KMS-11 (cell line): ENCODE measurements around the gene C21orf58.
A peak's percentile ranks its signal among the peaks of the same experiment; 100 is the strongest.
"Not testable (repeated sequence)": the region's sequence is repeated elsewhere in the genome, so short reads cannot be mapped to it uniquely, and the experiment has no call there.

ENCODE experiments used
- H2AFZ ChIP-seq: fragments of 200-600 bp; sonication (generic); 2 replicates; pipeline ENCODE4 v1.6.1; 2016; ENCODE audit warnings: antibody characterized with exemption, mixed run types, low read depth
- H3K27ac ChIP-seq: fragments of 200-600 bp; sonication (generic); 2 replicates; pipeline ENCODE4 v1.6.1; 2016; ENCODE audit warnings: mild to moderate bottlenecking, mixed run types
- H3K27me3 ChIP-seq: fragments of 200-600 bp; sonication (generic); 2 replicates; pipeline ENCODE4 v1.6.1; 2017; ENCODE audit warnings: mild to moderate bottlenecking, low read depth, mixed run types, moderate library complexity; ENCODE audit not compliant: insufficient read depth
- H3K36me3 ChIP-seq: fragments of 200-600 bp; sonication (generic); 2 replicates; pipeline ENCODE4 v1.6.1; 2017; ENCODE audit warnings: mild to moderate bottlenecking, mixed run types; ENCODE audit not compliant: insufficient read depth
- H3K4me1 ChIP-seq: fragments of 200-600 bp; sonication (generic); 2 replicates; pipeline ENCODE4 v1.6.1; 2016; ENCODE audit warnings: mild to moderate bottlenecking, low read depth, mixed run types; ENCODE audit not compliant: poor library complexity, severe bottlenecking
- H3K4me2 ChIP-seq: fragments of 200-600 bp; sonication (generic); 2 replicates; pipeline ENCODE4 v1.7.0; 2016; ENCODE audit warnings: mild to moderate bottlenecking, mixed run types
- H3K4me3 ChIP-seq: fragments of 200-600 bp; sonication (generic); IDR thresholded peaks from 2 replicates; pipeline ENCODE4 v1.6.1; 2017; ENCODE audit warnings: low read depth, low read length, mixed read lengths; ENCODE audit not compliant: insufficient read depth
- H3K79me2 ChIP-seq: fragments of 200-600 bp; sonication (generic); 2 replicates; pipeline ENCODE4 v1.6.1; 2016; ENCODE audit warnings: low read depth, mixed run types; ENCODE audit not compliant: insufficient read depth
- H3K9ac ChIP-seq: fragments of 200-600 bp; sonication (generic); 2 replicates; pipeline ENCODE4 v1.6.1; 2016; ENCODE audit warnings: mild to moderate bottlenecking, mixed run types
- H4K20me1 ChIP-seq: fragments of 200-600 bp; sonication (generic); 2 replicates; pipeline ENCODE4 v1.6.1; 2016; ENCODE audit warnings: mild to moderate bottlenecking, mixed run types; ENCODE audit not compliant: insufficient read depth
- TF ChIP-seq, protein P1 (sequence below): fragments of 200-600 bp; sonication (generic); conservative IDR thresholded peaks from 2 replicates; pipeline ENCODE4 v1.6.1; 2017; ENCODE audit warnings: low read depth, mild to moderate bottlenecking, antibody characterized with exemption, low read length, moderate library complexity, mixed read lengths

C21orf58 gene

DNA sequence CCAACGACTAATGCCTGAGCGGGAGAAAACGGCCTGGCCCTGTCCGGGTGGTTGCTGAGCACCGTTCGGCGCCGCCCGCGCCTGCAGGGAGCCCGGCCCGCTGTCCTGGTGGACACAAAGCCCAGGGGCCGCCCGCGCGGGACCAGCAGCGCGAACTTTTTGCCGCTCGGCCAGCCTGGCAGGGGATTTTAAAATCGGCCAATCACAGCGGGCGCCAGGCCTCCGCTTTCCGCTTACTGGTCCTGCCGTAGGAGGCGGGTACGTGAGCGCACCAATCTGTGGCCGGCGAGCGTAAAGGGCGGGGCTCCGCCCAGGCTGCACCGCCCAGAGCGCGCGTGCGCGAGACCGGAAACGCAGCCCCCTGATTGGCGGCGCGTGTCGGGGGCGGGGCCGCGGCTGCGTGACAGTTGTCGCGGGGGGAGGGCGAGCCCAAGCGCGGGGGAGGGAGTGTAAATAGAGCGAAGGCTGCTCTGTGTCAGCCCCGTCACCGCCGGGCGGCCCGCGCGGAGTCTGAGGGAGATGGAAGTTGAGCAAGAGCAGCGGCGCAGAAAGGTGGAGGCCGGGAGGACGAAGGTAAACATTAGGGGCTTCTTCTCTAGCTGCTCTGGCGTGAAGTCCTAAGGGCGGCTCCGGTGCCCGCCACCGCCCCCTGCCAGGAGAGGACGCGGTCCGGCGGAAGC is at the start of gene C21orf58, which contains the start of gene PCNT:
Gene C21orf58, minus strand, starts transcription at position 161 of the 680 bp plus-strand sequence. CDS start 1,132 bp downstream, outside the sequence.
Gene PCNT, plus strand, starts transcription at position 447 of the 680 bp plus-strand sequence. Its CDS starts 73 bp downstream, at position 520.
- Histone ChIP-seq H3K79me2 (peaks cover 69% of the 10 kb centered on the region), H3K9ac (peak within 1 kb of the TSS; percentile 94), H4K20me1 (peaks cover 6% of the 10 kb centered on the region), H3K36me3 (peaks cover 4% of the 10 kb centered on the region; the same call in 1 of the 2 replicates), H3K4me3 (peak within 1 kb of the TSS; percentile 69), H3K4me1 (peaks cover 33% of the 10 kb centered on the region), H3K4me2 (peak within 1 kb of the TSS; percentile 88), H2AFZ (peak within 1 kb of the TSS; percentile 53), H3K27me3 (no peaks in the 10 kb centered on the region), H3K27ac (peak within 1 kb of the TSS; percentile 91)
- TF ChIP-seq, protein P1, sequence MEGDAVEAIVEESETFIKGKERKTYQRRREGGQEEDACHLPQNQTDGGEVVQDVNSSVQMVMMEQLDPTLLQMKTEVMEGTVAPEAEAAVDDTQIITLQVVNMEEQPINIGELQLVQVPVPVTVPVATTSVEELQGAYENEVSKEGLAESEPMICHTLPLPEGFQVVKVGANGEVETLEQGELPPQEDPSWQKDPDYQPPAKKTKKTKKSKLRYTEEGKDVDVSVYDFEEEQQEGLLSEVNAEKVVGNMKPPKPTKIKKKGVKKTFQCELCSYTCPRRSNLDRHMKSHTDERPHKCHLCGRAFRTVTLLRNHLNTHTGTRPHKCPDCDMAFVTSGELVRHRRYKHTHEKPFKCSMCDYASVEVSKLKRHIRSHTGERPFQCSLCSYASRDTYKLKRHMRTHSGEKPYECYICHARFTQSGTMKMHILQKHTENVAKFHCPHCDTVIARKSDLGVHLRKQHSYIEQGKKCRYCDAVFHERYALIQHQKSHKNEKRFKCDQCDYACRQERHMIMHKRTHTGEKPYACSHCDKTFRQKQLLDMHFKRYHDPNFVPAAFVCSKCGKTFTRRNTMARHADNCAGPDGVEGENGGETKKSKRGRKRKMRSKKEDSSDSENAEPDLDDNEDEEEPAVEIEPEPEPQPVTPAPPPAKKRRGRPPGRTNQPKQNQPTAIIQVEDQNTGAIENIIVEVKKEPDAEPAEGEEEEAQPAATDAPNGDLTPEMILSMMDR, result no peak

DNA sequence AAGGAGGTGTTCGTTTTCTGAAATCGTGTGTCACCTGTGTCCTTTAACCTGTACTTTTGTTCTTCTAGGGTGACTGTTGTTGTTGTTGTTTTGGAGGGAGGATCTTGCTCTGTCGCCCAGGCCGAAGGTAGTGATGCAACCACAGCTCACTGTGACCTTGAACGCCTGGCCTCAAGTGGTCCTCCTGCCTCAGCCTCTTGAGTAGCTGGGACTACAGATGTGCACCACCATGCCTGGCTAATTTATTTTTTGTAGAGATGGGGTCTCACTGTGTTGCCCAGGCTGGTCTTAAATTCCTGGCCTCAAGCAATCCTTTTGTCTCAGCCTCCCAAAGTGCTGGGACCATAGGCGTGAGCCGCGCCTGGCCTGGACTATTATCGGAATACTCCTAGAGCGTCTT is 49.3 kb upstream of the C21orf58 start:
- H4K20me1 ChIP-seq, H2AFZ ChIP-seq: not testable (repeated sequence)

DNA sequence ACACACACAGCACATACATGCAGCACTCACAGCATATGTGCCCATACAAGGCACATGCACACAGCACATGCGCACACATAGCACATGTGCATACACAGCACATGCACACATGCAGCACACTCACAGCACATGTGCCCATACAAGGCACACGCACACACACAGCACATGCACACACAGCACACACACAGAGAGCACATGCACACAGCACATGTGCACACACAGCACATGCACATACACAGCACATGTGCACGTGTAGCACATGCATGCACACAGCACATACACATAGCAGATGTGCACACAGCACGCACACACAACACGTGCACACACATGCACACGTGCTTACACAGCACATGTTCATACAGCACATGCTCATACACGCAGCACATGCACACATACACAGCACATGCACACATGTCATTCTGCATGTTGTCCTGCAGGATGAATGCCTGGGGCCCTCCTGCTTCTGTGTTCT is 48.4 kb upstream of the C21orf58 start:
- H3K4me1 ChIP-seq, result peaks cover 44% of the 10 kb centered on the region
- H3K9ac ChIP-seq, result no peak overlapping the region
- H3K4me3 ChIP-seq, result no peak overlapping the region
- H3K36me3 ChIP-seq, result no peaks in the 10 kb centered on the region
- TF ChIP-seq, protein P1, result no peak
- H3K79me2 ChIP-seq, result peaks cover 69% of the 10 kb centered on the region
- no peak overlapping the region for H3K27ac ChIP-seq
- no peaks in the 10 kb centered on the region for H3K27me3 ChIP-seq
- no peak overlapping the region for H2AFZ ChIP-seq
- H4K20me1 ChIP-seq, result no peaks in the 10 kb centered on the region
- H3K4me2 ChIP-seq, result no peak overlapping the region

More for the DNA sequence above, 49.3 kb upstream of the C21orf58 start:
- H3K27ac ChIP-seq, H3K27me3 ChIP-seq, H3K4me3 ChIP-seq, H3K9ac ChIP-seq, H3K36me3 ChIP-seq, H3K4me2 ChIP-seq: not testable (repeated sequence)
- Histone ChIP-seq H3K4me1 (peaks cover 35% of the 10 kb centered on the region), H3K79me2 (peaks cover 68% of the 10 kb centered on the region)

DNA sequence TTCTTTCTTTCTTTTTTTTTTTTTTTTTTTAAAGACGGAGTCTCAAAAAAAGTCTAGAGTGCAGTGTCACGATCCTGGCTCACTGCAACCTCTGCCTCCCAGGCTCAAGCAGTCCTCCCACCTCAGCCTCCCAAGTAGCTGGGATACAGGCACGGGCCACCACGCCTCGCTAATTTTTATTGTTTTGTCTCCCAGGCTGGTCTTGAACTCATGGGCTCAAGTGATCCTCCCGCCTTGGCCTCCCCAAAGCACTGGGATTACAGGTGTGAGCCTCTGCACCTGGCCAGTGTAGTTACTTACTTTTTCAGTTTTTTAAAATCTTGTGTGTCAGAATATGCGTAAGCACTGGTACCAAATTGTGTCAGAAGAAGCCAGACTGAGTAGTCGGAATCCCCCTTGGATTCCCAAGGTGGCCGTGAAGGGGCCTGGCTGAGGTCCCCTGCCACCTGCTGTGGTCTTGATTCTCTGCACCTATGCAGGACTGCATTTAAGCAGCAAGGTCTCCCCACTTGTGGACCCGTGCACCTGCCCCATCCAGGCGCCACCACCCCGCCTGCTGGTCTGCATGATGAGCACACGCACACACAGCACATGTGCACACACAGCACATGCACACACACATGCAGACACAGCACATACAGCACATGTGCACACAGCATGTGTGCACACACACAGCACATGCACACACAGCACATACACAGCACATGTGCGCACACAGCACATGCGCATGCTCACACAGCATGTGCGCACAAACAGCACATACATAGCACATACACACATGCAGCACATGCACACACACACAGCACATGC is 47.7 kb upstream of the C21orf58 start:
- H3K9ac ChIP-seq, result no peak overlapping the region
- H3K79me2 ChIP-seq, result peaks cover 65% of the 10 kb centered on the region
- H3K36me3 ChIP-seq, result no peaks in the 10 kb centered on the region; the same call in 1 of the 2 replicates
- H3K4me2 ChIP-seq, result no peak overlapping the region
- H2AFZ ChIP-seq, result no peak overlapping the region
- no peak overlapping the region for H3K4me3 ChIP-seq
- no peaks in the 10 kb centered on the region for H4K20me1 ChIP-seq
- peaks cover 50% of the 10 kb centered on the region for H3K4me1 ChIP-seq
- TF ChIP-seq, protein P1, result no peak
- no peaks in the 10 kb centered on the region for H3K27me3 ChIP-seq
- no peak overlapping the region for H3K27ac ChIP-seq
